PC-3 (cell line): ENCODE results near the gene FLCN. TPM values are rescaled to one million over a fixed set of nuclear protein-coding genes. Genes with fewer than 3 reads are reported as not detected.
A peak's percentile ranks its signal among the peaks of the same experiment; 100 is the strongest.

Experiments used
- ATAC-seq: fragments of 200-7000 bp; cut with Tn5 transposase; 2 replicates; pipeline ENCODE4 v1.9.1; 2020; ENCODE audit warnings: mild to moderate bottlenecking, moderate library complexity
- BruUV-seq: library from RNA; stranded (reverse); fragments of 400-500 nt; replicated peaks from 2 replicates; lab custom pipeline; 2021; lab: Mats Ljungman, UMichigan
- CTCF ChIA-PET: fragments of 300-600 bp; sonication (Branson Sonifier 250); formaldehyde crosslinking; loops from one replicate; lab custom pipeline; 2022; ENCODE audit warnings: antibody characterized with exemption; lab: Charles Lee
- POLR2A ChIA-PET: fragments of 300-600 bp; sonication (Branson Sonifier 250); formaldehyde crosslinking; loops from one replicate; lab custom pipeline; 2022; ENCODE audit warnings: antibody characterized with exemption; ENCODE audit not compliant: unreplicated experiment; lab: Charles Lee
- DNase-seq: peaks from one replicate; pipeline ENCODE4 v3.0.0-alpha.2; 2015
- H2AFZ ChIP-seq: fragments of 300-600 bp; sonication (generic); 2 replicates; pipeline ENCODE4 v1.6.0; 2016; ENCODE audit warnings: antibody characterized with exemption, low read length
- H3F3A ChIP-seq: fragments of 300-600 bp; sonication (generic); one replicate; pipeline ENCODE4 v1.6.0; 2017; ENCODE audit warnings: antibody characterized with exemption, low read length, control low read depth, mild to moderate bottlenecking; ENCODE audit not compliant: unreplicated experiment
- H3K27ac ChIP-seq: fragments of 300-600 bp; sonication (generic); 2 replicates; pipeline ENCODE4 v1.5.1; 2016; ENCODE audit warnings: mild to moderate bottlenecking, low read length
- H3K27me3 ChIP-seq: fragments of 300-600 bp; sonication (generic); 2 replicates; pipeline ENCODE4 v1.6.1; 2016; ENCODE audit warnings: low read length, mixed read lengths
- H3K36me3 ChIP-seq: fragments of 300-600 bp; sonication (generic); 2 replicates; pipeline ENCODE4 v1.6.1; 2016; ENCODE audit warnings: low read depth, mixed run types, low read length, mixed read lengths
- H3K4me1 ChIP-seq: fragments of 300-600 bp; sonication (generic); 2 replicates; pipeline ENCODE4 v1.5.1; 2016; ENCODE audit warnings: low read length; ENCODE audit not compliant: insufficient read depth
- H3K4me2 ChIP-seq: fragments of 300-600 bp; sonication (generic); 2 replicates; pipeline ENCODE4 v1.6.0; 2016; ENCODE audit warnings: low read length
- H3K4me3 ChIP-seq: fragments of 300-600 bp; sonication (generic); 2 replicates; pipeline ENCODE4 v1.5.1; 2016; ENCODE audit warnings: mild to moderate bottlenecking, low read length, mixed read lengths
- H3K79me2 ChIP-seq: fragments of 300-600 bp; sonication (generic); 2 replicates; pipeline ENCODE4 v1.6.1; 2017; ENCODE audit warnings: low read length, mixed read lengths
- H3K9ac ChIP-seq: fragments of 300-600 bp; sonication (generic); 2 replicates; pipeline ENCODE4 v1.6.0; 2016; ENCODE audit warnings: mild to moderate bottlenecking, low read length
- H3K9me2 ChIP-seq: fragments of 300-600 bp; sonication (generic); replicated peaks from 2 replicates; pipeline ENCODE4 v1.6.1; 2016; ENCODE audit warnings: mixed run types, low read length, mixed read lengths
- H3K9me3 ChIP-seq: fragments of 300-600 bp; sonication (generic); 2 replicates; pipeline ENCODE4 v1.6.1; 2016; ENCODE audit warnings: low read length, mixed read lengths
- H4K20me1 ChIP-seq: fragments of 300-600 bp; sonication (generic); 2 replicates; pipeline ENCODE4 v1.6.1; 2016; ENCODE audit warnings: low read length, mixed read lengths
- EZH2 ChIP-seq: fragments of 300-600 bp; sonication (generic); IDR thresholded peaks from one replicate; pipeline ENCODE4 v1.6.1; 2017; ENCODE audit warnings: antibody characterized with exemption, mild to moderate bottlenecking, low read length; ENCODE audit not compliant: unreplicated experiment
- EZH2phosphoT487 ChIP-seq: fragments of 300-600 bp; sonication (generic); IDR thresholded peaks from 2 replicates; pipeline ENCODE4 v1.6.1; 2018; ENCODE audit warnings: mild to moderate bottlenecking, antibody characterized with exemption, low read length, borderline replicate concordance
- intact Hi-C: fragments of 100-400 bp; cut with micrococcal nuclease; formaldehyde crosslinking; loops from 2 replicates; pipeline ENCODE4 v1.9.0; 2023
- total RNA-seq: library from RNA; depleted of rRNA; stranded (reverse); fragments of >200 nt; gene quantifications from 2 replicates; pipeline ENCODE4 v1.2.3, GENCODE V29; 2014
- TF ChIP-seq, protein P1 (sequence below): fragments of 300-600 bp; sonication (generic); conservative IDR thresholded peaks from 2 replicates; pipeline ENCODE4 v1.5.1; 2017; ENCODE audit warnings: antibody characterized with exemption, low read depth, mild to moderate bottlenecking, low read length

FLCN gene
- total RNA-seq, 1 experiment from 2014 or later: 30.8 TPM

DNA sequence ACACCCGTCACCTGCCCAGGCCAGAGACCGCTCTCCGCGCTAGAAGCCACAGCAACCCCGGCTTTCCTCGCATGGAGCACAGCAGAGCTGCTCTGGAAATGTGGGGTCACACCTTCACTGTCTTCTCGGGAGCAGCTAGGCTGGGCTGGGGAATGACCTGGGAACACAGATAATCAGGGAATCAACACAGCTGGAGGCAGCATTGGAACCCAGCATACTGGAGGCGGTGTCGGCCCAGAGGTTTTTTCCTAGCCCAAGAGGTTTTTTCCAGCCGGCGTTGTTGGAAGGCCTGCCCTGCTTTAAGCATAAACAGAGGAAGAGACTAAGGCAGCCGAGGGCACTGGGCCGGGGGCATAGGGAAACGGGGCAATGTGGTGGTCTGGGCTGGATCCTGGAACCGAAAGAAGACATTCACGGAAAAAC is 30.0 kb downstream of the FLCN start:
- intact Hi-C loops: no loop called here
- peak overlapping the region; percentile 43; the same call in 1 of the 2 replicates for H2AFZ ChIP-seq
- H3K9me3 ChIP-seq: no peaks in the 10 kb centered on the region
- peaks cover 4% of the 10 kb centered on the region; the same call in 1 of the 2 replicates for H3K36me3 ChIP-seq
- peaks cover 25% of the 10 kb centered on the region for H3K4me1 ChIP-seq
- H3K4me3 ChIP-seq: no peak overlapping the region
- no peak overlapping the region for H3K4me2 ChIP-seq
- DNase-seq (no peak), ATAC-seq (no peak)
- H4K20me1 ChIP-seq: no peaks in the 10 kb centered on the region
- TF ChIP-seq, protein P1, sequence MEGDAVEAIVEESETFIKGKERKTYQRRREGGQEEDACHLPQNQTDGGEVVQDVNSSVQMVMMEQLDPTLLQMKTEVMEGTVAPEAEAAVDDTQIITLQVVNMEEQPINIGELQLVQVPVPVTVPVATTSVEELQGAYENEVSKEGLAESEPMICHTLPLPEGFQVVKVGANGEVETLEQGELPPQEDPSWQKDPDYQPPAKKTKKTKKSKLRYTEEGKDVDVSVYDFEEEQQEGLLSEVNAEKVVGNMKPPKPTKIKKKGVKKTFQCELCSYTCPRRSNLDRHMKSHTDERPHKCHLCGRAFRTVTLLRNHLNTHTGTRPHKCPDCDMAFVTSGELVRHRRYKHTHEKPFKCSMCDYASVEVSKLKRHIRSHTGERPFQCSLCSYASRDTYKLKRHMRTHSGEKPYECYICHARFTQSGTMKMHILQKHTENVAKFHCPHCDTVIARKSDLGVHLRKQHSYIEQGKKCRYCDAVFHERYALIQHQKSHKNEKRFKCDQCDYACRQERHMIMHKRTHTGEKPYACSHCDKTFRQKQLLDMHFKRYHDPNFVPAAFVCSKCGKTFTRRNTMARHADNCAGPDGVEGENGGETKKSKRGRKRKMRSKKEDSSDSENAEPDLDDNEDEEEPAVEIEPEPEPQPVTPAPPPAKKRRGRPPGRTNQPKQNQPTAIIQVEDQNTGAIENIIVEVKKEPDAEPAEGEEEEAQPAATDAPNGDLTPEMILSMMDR: no peak
- TF ChIP-seq EZH2 (no peak), EZH2phosphoT487 (no peak)
- BruUV-seq: no TSS peak
- peaks cover 17% of the 10 kb centered on the region for H3F3A ChIP-seq
- no peak overlapping the region for H3K9ac ChIP-seq
- H3K27me3 ChIP-seq: no peaks in the 10 kb centered on the region
- ChIA-PET CTCF (no interaction called here), POLR2A (no interaction called here)
- H3K79me2 ChIP-seq: peaks cover 36% of the 10 kb centered on the region
- H3K9me2 ChIP-seq: no peaks in the 10 kb centered on the region
- H3K27ac ChIP-seq: no peak overlapping the region

DNA sequence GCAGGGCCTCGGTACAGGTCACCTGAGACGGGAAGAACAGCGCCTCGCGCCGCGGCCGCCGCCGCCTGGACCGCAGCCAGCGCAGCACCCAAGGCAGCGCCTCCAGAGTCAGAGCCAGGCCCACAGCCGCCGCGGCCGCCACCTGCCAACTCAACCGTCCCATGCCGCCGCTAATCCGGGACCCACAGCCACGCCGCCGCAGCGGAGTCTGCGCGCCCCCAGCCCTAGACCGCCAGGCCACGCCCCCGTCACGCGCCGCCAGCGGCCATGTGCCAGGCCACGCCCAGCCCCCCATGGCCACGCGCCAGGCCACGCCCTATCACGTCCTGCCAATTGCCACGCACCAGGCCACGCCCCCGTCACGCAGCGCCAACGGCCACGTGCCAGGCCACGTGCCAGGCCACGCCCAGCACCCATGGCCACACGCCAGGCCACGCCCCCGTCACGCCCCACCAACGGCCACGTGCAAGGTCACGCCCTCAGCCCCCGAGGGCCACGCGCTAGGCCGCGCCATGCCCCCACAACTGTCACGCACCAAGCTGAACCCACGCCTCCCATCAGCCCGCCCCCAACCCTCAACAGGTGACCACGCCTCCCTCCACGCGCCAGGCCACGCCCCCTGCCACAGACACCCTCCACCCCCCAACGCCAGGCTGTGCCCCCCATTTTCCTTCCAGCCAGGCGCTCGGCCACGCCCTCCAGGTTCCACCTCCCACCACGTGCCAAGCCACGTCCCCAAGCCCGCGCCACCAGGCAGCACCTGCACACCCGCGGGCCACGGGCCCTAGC is 30.6 kb downstream of the FLCN start, which contains the start of gene PLD6:
Gene PLD6 (minus strand): TSS at position 210 of the 789 bp plus-strand sequence. CDS start 47 bp downstream, at position 163.
- Histone ChIP-seq H3K9me3 (no peaks in the 10 kb centered on the region), H3K4me2 (peak within 1 kb of the TSS; percentile 99), H3K27ac (peak within 1 kb of the TSS; percentile 4; the same call in 1 of the 2 replicates), H3K4me1 (peaks cover 25% of the 10 kb centered on the region), H3F3A (peaks cover 17% of the 10 kb centered on the region), H3K9me2 (no peaks in the 10 kb centered on the region), H3K9ac (peak within 1 kb of the TSS; percentile 66), H3K4me3 (peak within 1 kb of the TSS; percentile 72), H3K27me3 (no peaks in the 10 kb centered on the region), H2AFZ (peak within 1 kb of the TSS; percentile 84), H4K20me1 (no peaks in the 10 kb centered on the region), H3K36me3 (peaks cover 4% of the 10 kb centered on the region; the same call in 1 of the 2 replicates), H3K79me2 (peaks cover 36% of the 10 kb centered on the region)
- TF ChIP-seq, protein P1: no peak
- TF ChIP-seq EZH2phosphoT487 (peak; percentile 97), EZH2 (no peak)
- DNase-seq: peak; percentile 74
- POLR2A ChIA-PET: no interaction called here
- peak; percentile 53 for ATAC-seq
- CTCF ChIA-PET: no interaction called here
- intact Hi-C loops: no loop called here
- no TSS peak for BruUV-seq
